Measurements from ENCODE around the gene PRKCQ.
"Not testable (repeated sequence)": the region's sequence is repeated elsewhere in the genome, so short reads cannot be mapped to it uniquely, and the experiment has no call there.

The PRKCQ gene

GRCh38 chr10:6588845-6589244, 8.8 kb upstream of the PRKCQ start:
- H4K20me1 ChIP-seq (ENCODE audit: insufficient read depth, low read length) = no peaks in the 10 kb centered on the region
- H3K9me3 ChIP-seq (ENCODE audit: insufficient read depth, low read length, severe bottlenecking) = no peaks in the 10 kb centered on the region

GRCh38 chr10:6588082-6588481, 8.0 kb upstream of the PRKCQ start:
- DNase-seq (no peak), ATAC-seq (ENCODE audit: insufficient read depth, low read depth) (no peak)
- Histone ChIP-seq H3K4me3 (ENCODE audit: low read depth in 1 of 2, low read length in 2 of 2) (no peak overlapping the region), H3K9me3 (ENCODE audit: insufficient read depth, low read length, severe bottlenecking) (no peaks in the 10 kb centered on the region), H4K20me1 (ENCODE audit: insufficient read depth, low read length) (no peaks in the 10 kb centered on the region), H3K27ac (ENCODE audit: low read length) (no peak overlapping the region), H3K4me1 (ENCODE audit: insufficient read depth, low read length) (peaks cover 32% of the 10 kb centered on the region), H2AFZ (ENCODE audit: low read depth, low read length) (no peak overlapping the region), H3K4me2 (ENCODE audit: insufficient read depth, low read length) (no peak overlapping the region), H3K79me2 (ENCODE audit: insufficient read depth, low read length) (no peaks in the 10 kb centered on the region), H3K36me3 (ENCODE audit: insufficient read depth, low read length) (peaks cover 35% of the 10 kb centered on the region), H3K9ac (ENCODE audit: low read depth, low read length) (no peak overlapping the region), H3K27me3 (ENCODE audit: insufficient read depth, low read length, poor library complexity) (no peaks in the 10 kb centered on the region)
- no peak for TF ChIP-seq EZH2 (IDR thresholded peaks at IDR 0.05; ENCODE audit: borderline replicate concordance, low read depth, low read length, severe bottlenecking)
- no peak for TF ChIP-seq CTCF (IDR thresholded peaks at IDR 0.05; ENCODE audit: borderline replicate concordance, extremely low read depth, low read length, poor library complexity, severe bottlenecking)

More at GRCh38 chr10:6588845-6589244, 8.8 kb upstream of the PRKCQ start:
- Histone ChIP-seq H3K4me3 (ENCODE audit: low read depth in 1 of 2, low read length in 2 of 2) (no peak overlapping the region), H3K4me1 (ENCODE audit: insufficient read depth, low read length) (peaks cover 30% of the 10 kb centered on the region), H2AFZ (ENCODE audit: low read depth, low read length) (no peak overlapping the region), H3K9ac (ENCODE audit: low read depth, low read length) (no peak overlapping the region), H3K79me2 (ENCODE audit: insufficient read depth, low read length) (no peaks in the 10 kb centered on the region), H3K4me2 (ENCODE audit: insufficient read depth, low read length) (no peak overlapping the region), H3K27ac (ENCODE audit: low read length) (no peak overlapping the region), H3K27me3 (ENCODE audit: insufficient read depth, low read length, poor library complexity) (no peaks in the 10 kb centered on the region), H3K36me3 (ENCODE audit: insufficient read depth, low read length) (peaks cover 29% of the 10 kb centered on the region)
- no peak for TF ChIP-seq CTCF (IDR thresholded peaks at IDR 0.05; ENCODE audit: borderline replicate concordance, extremely low read depth, low read length, poor library complexity, severe bottlenecking)
- TF ChIP-seq EZH2 (IDR thresholded peaks at IDR 0.05; ENCODE audit: borderline replicate concordance, low read depth, low read length, severe bottlenecking) = no peak
- ATAC-seq (ENCODE audit: insufficient read depth, low read depth) (no peak), DNase-seq (no peak)

GRCh38 chr10:6586501-6586900, 6.4 kb upstream of the PRKCQ start:
- no peak overlapping the region for H3K4me2 ChIP-seq (ENCODE audit: insufficient read depth, low read length)
- no peak overlapping the region for H3K9ac ChIP-seq (ENCODE audit: low read depth, low read length)
- no peaks in the 10 kb centered on the region for H4K20me1 ChIP-seq (ENCODE audit: insufficient read depth, low read length)
- H3K27ac ChIP-seq (ENCODE audit: low read length) = no peak overlapping the region
- no peaks in the 10 kb centered on the region for H3K27me3 ChIP-seq (ENCODE audit: insufficient read depth, low read length, poor library complexity)
- no peaks in the 10 kb centered on the region for H3K9me3 ChIP-seq (ENCODE audit: insufficient read depth, low read length, severe bottlenecking)
- no peak for DNase-seq
- no peak overlapping the region for H2AFZ ChIP-seq (ENCODE audit: low read depth, low read length)
- ATAC-seq (ENCODE audit: insufficient read depth, low read depth) = no peak
- TF ChIP-seq EZH2 (IDR thresholded peaks at IDR 0.05; ENCODE audit: borderline replicate concordance, low read depth, low read length, severe bottlenecking) = no peak
- no peak for TF ChIP-seq CTCF (IDR thresholded peaks at IDR 0.05; ENCODE audit: borderline replicate concordance, extremely low read depth, low read length, poor library complexity, severe bottlenecking)
- peaks cover 35% of the 10 kb centered on the region for H3K36me3 ChIP-seq (ENCODE audit: insufficient read depth, low read length)
- no peak overlapping the region for H3K4me3 ChIP-seq (ENCODE audit: low read depth in 1 of 2, low read length in 2 of 2)
- peaks cover 32% of the 10 kb centered on the region for H3K4me1 ChIP-seq (ENCODE audit: insufficient read depth, low read length)
- H3K79me2 ChIP-seq (ENCODE audit: insufficient read depth, low read length) = peaks cover 5% of the 10 kb centered on the region

GRCh38 chr10:6583447-6583846, 3.4 kb upstream of the PRKCQ start:
- peak; percentile 39 for ATAC-seq (ENCODE audit: insufficient read depth, low read depth)
- peaks cover 28% of the 10 kb centered on the region for H3K36me3 ChIP-seq (ENCODE audit: insufficient read depth, low read length)
- DNase-seq = peak; percentile 79
- peaks cover 44% of the 10 kb centered on the region for H3K4me1 ChIP-seq (ENCODE audit: insufficient read depth, low read length)
- H3K9ac ChIP-seq (ENCODE audit: low read depth, low read length) = no peak overlapping the region
- H3K79me2 ChIP-seq (ENCODE audit: insufficient read depth, low read length) = peaks cover 30% of the 10 kb centered on the region
- no peak overlapping the region for H2AFZ ChIP-seq (ENCODE audit: low read depth, low read length)
- no peak overlapping the region for H3K4me2 ChIP-seq (ENCODE audit: insufficient read depth, low read length)
- TF ChIP-seq EZH2 (IDR thresholded peaks at IDR 0.05; ENCODE audit: borderline replicate concordance, low read depth, low read length, severe bottlenecking) (no peak), CTCF (IDR thresholded peaks at IDR 0.05; ENCODE audit: borderline replicate concordance, extremely low read depth, low read length, poor library complexity, severe bottlenecking) (no peak)
- 0 out of 2 replicates have a peak overlapping the region, but pooled peaks have one; percentile 3 for H3K27ac ChIP-seq (ENCODE audit: low read length)
- no peak overlapping the region for H3K4me3 ChIP-seq (ENCODE audit: low read depth in 1 of 2, low read length in 2 of 2)
- no peaks in the 10 kb centered on the region for H4K20me1 ChIP-seq (ENCODE audit: insufficient read depth, low read length)
- H3K27me3 ChIP-seq (ENCODE audit: insufficient read depth, low read length, poor library complexity) = no peaks in the 10 kb centered on the region
- no peaks in the 10 kb centered on the region for H3K9me3 ChIP-seq (ENCODE audit: insufficient read depth, low read length, severe bottlenecking)

GRCh38 chr10:6582913-6583312, 2.8 kb upstream of the PRKCQ start:
- not testable (repeated sequence) for H3K9me3 ChIP-seq (ENCODE audit: insufficient read depth, low read length, severe bottlenecking); H3K4me3 ChIP-seq (ENCODE audit: low read depth in 1 of 2, low read length in 2 of 2); DNase-seq; H3K27ac ChIP-seq (ENCODE audit: low read length); ATAC-seq (ENCODE audit: insufficient read depth, low read depth); H4K20me1 ChIP-seq (ENCODE audit: insufficient read depth, low read length); H2AFZ ChIP-seq (ENCODE audit: low read depth, low read length); H3K27me3 ChIP-seq (ENCODE audit: insufficient read depth, low read length, poor library complexity); H3K4me2 ChIP-seq (ENCODE audit: insufficient read depth, low read length); H3K9ac ChIP-seq (ENCODE audit: low read depth, low read length)
- peaks cover 28% of the 10 kb centered on the region for H3K36me3 ChIP-seq (ENCODE audit: insufficient read depth, low read length)
- peaks cover 35% of the 10 kb centered on the region for H3K79me2 ChIP-seq (ENCODE audit: insufficient read depth, low read length)
- peaks cover 49% of the 10 kb centered on the region for H3K4me1 ChIP-seq (ENCODE audit: insufficient read depth, low read length)
